Measurements from ENCODE around the gene TRMU.

GRCh38 chr22:46288846-46289243, 46.7 kb upstream of the TRMU start:
- TF ChIP-seq ETS1 (IDR thresholded peaks at IDR 0.05) (no peak), POLR2AphosphoS5 (IDR thresholded peaks at IDR 0.05; ENCODE audit: low read depth) (no peak), EZH2 (IDR thresholded peaks at IDR 0.05; ENCODE audit: low read depth, unreplicated experiment) (no peak), CTCF (conservative IDR thresholded peaks at IDR 0.05; ENCODE audit: low read depth in 2 of 2) (no peak), EZH2phosphoT487 (IDR thresholded peaks at IDR 0.05; ENCODE audit: unreplicated experiment) (no peak)

Measured in GM23338 (cell line).